HS-5 (cell line): Measurements from ENCODE around the gene RNF4.
"Not testable (repeated sequence)": the region's sequence is repeated elsewhere in the genome, so short reads cannot be mapped to it uniquely, and the experiment has no call there.

ENCODE experiments used
- DNase-seq: peaks from one replicate; pipeline ENCODE4 v3.0.0-alpha.2; 2012; ENCODE audit warnings: low read depth

RNF4 gene

GRCh38 chr4:2486981-2487380 lies 18.1 kb downstream of the RNF4 start:
- no peak for DNase-seq

DNA sequence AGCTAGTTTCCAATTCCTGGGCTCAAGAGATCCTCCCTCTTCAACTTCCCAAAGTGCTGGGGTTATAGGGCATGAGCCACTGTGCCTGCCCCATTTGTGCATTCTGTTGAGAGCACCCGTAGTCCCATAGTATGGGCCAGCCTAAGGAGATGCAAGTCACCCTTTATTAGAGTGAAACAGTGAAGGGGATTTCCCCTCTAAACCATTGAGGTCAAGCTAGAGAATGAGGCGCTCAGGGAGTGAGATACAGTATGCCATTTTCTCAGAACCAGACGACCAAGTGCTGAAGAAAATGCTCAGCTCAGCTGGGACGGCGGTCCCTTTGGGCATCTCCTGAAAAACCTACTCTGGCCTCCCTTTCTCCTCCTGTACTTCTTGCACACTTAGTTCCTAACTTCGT lies 18.7 kb downstream of the RNF4 start:
- no peak for DNase-seq

GRCh38 chr4:2489081-2489805 lies 20.3 kb downstream of the RNF4 start:
- DNase-seq: no peak

GRCh38 chr4:2489841-2490552 lies 21.1 kb downstream of the RNF4 start:
- DNase-seq: no peak

DNA sequence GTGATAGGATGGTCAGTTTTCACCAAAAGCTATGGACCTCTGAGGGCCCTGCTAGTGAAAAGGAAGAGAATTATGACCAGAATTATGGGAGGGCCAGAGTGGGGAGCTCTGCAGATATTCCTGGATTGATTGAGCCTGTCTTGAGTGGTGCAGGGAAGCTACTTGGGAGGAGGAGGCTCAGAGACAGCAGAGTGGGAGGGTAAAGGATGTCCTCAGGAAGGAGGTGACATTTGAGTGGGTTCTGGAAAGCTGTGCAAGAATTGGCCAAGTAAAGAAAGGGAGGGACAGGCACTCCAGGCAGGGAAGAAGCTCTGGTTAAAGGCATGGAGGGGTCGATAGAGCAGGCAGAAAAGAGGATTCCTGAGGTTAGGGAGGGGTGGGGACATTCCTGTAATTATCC lies 24.1 kb downstream of the RNF4 start:
- DNase-seq: no peak

DNA sequence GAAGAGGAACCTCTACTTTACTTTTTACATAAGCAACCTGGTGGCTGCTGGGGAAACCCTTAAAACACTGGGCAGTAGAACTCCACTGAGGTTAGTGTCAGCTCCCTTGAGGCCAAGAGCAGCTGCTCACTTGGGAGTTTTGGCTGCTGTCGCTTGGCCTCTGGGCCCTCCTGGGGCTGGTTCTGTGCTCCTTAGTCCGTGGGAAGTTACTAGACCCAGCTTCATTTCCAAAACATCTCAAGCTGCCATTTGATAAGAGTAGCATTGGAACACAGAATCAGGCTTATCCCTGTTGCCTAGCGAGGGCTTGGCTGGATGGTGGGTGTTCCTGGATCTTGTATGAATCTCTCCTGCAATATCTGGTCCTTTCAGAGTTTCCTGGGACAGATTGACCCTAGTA lies 26.1 kb downstream of the RNF4 start:
- no peak for DNase-seq

DNA sequence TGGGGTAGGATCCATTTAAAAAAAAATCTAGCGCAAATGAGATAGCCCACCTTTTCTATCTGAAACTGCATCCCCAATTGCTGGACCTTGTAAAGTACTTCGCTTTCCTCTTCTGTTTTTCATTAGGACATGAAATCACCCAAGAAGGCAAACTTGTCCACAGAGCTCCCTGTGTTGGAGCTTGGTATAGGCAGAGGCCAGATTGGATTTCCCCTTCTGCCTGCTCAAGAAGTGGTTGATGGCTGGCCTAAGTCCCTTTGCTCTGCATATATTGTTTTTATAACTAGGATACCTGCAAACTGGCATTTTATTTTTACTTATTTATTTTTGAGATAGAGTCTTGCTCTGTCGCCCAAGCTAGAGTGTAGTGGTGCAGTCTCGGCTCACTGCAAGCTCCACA lies 28.4 kb downstream of the RNF4 start:
- no peak for DNase-seq

- no peak for DNase-seq
Measured at GRCh38 chr4:2497931-2498330, 29.0 kb downstream of the RNF4 start.

DNA sequence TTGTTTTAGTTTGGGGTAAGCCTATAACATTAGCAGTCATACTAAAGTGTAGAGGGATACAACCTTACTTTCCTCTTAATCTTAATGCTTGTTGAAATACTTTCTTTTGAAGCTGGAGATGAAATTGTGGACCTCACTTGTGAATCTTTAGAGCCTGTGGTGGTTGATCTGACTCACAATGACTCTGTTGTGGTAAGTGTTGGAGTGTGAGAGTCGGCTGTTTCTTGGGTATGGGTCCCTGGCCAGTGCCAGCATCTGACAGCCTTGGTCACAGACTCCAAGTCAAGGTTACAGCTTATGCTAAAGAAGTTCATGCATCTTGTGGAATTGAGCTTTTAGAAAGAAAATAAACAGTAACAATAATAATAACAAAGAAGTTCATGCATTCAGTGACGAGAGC lies 31.6 kb downstream of the RNF4 start:
- no peak for DNase-seq

DNA sequence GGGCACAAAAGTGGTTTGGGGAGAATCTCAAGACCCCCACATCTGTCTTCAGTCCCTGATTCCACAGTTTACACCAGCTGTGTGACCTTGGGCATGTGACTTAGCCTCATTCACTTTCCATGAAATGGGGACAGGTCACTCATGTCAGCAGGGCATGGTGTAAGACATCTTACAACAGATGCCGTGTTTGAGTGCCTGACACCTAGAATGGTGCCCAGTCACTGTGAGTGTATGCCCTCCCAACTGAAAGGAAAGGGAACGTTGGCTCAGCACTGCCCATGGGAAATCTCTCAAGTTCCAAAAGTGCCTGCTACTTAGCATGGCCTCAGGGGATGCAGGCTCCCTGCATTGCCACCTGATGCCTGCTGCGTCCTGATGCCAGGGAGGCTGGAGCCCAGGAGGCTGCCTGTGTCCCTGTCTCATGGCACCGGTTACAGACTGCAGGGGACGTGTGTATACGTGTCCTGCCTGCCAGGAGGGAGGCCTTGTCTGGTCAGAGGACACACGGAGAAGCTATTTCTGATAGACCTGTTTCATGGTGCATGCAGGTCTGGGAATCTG lies 32.2 kb downstream of the RNF4 start:
- DNase-seq: no peak

DNA sequence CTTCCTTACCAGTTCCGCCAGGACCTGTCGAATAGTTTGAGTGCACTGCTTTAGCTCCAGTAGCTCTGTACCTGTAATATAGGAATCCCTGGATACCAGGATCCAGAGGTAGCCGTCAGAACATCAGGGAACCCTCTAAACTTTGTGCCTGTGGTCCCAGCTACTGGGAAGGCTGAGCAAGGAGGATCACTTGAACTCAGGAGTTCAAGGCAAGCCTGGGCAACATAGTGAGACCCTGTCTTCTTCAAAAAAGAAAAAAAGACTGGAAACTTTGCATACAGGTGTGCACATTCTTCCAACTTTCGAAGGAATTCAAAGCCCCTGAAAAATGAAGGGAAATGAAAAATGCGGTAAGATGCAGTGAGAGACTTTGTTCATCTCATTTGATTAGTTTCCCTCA lies 34.9 kb downstream of the RNF4 start:
- DNase-seq: no peak

DNA sequence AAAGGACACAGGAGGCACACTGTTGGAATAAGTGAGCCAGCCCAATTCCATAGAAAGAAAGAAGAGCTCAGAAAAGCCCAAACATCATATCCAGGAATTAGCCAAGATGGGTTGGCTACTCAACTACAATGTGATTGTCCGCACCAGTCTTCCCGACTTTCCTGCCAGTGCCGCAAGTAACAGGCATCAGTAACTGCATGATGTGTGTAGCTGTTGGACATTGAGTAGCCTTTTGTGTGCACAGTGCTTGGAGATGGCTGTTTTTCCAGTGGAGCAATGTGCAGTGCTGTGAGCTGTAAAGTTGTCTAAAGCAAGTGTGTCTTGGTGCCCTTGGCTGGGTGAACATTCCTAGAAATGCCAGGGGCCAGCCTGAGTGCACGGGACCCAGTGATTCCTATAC lies 38.4 kb downstream of the RNF4 start:
- no peak for DNase-seq

- no peak for DNase-seq
Measured at GRCh38 chr4:2507855-2508254, 38.9 kb downstream of the RNF4 start.

GRCh38 chr4:2510351-2511259 lies 41.7 kb downstream of the RNF4 start:
- DNase-seq: no peak

DNA sequence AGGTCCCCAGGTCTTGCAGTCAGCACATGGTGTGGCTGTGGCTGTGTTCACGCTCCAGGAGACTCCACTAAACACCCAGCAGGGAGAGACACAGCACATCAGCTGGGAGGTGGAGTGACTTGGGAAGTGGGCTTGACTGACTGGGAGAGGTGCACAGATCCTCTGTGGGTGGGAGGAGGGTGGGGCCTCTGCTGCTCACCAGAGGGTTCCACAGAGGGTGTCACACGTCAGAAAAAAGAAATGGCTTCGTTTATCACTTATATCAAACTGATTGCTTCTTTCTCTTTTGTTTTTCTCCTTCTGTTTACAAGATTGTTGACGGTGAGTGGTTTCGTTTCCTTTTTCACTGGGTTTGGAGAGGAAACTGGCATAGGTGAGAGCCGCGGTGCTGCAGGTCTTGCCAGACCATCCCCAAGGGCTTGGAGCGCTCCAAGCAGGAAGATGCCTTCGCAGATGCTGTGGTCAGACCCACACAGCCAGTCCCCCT lies 42.8 kb downstream of the RNF4 start:
- DNase-seq: no peak

DNA sequence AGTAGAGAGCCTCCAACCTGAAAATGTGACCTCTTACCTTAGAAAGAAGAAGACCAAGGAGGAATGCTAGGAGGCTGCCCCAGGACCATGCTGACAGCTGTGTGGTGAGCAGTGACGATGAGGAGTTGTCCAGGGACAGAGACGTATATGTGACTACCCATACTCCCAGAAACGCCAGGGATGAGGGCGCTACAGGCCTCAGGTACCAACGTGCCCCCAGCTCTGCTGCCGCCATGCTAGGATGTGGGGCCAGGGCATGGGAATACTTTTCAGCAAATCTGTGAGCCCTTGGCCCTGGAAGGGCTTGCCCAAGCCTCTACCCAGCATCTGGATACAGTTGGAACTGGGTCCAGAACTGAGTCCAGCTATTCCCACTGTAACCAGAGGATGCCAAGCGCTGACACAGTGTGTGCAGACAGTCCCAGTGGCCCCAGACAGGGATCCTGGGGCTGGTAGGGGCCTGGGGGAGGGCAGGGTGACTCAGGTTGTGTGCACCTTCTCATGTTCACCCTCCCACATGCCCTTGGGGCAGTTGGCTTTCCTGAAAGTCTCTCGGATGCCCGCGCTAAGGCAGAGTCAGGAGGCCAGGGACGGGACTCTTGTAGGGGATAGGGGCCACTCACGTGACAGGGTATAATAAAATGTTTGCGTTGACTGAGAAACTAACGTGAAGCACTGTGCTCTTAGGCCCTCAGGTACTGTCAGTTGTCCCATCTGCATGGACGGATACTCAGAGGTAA lies 43.7 kb downstream of the RNF4 start:
- DNase-seq: no peak

DNA sequence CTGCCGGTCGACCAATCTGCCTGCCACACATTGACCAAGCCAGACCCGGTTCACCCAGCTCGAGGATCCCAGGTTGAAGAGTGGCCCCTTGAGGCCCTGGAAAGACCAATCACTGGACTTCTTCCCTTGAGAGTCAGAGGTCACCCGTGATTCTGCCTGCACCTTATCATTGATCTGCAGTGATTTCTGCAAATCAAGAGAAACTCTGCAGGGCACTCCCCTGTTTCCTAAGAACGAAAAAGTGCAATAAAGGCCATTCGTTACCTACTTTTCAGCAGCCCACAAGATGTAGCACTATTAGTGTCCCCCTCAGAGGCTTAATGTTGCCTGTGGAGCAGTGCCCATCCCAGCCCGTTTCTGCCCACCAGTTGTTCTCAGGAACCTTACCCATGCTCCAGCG lies 45.3 kb downstream of the RNF4 start:
- DNase-seq: not testable (repeated sequence)

DNA sequence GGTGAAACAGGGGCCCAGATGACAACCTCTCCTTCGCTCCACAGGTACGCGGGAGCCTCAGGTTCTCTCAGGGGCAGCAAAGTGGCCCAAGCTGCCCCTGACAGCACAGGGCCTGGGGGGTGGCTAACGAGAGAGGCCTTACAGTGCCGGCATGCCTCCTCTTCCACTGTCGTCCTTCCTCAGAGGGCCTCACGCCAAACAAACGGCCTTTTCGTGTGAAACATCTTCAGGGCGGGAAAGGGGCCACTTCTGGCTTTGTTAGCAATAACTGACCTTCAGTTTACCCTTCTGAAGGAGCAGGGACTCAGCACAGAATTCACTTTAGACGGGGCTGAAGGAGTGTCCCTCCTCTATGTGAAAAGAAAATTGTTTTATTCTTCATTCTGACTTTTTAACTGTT lies 46.0 kb downstream of the RNF4 start:
- not testable (repeated sequence) for DNase-seq

DNA sequence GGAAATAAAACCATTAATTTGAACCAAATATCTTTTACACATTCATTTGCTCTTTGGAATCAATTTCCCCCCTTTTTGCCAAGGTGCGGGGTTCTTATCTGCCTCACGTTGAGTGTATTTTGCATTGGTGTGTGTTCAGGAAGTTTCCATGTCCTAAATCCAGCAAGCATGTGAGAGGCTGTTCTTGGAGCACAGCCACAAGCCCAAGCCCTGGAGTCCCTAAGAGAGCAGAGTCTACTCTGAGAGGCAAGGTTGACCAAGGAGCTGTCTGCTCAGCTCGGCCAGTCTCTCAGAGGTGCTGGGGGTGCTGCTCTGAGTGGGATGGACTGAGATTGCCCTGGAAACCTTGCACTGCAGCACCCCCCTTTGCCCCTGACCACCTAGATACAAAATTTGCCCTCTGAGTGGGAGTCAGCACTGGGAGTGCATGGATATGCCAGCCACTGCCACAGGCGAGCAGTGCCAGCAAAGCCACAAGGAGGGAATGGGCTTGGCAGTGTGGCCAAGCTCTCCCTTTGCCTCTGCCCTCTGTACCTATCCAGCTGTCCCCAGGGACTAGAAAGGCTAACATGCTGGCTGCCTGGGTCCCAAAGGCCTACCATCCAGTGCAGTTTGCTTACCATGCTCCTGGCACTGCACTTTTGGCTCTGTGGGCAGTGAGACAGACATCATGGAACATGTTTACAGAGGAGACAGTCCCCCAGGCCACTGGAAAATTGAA lies 47.1 kb downstream of the RNF4 start:
- DNase-seq: no peak

DNA sequence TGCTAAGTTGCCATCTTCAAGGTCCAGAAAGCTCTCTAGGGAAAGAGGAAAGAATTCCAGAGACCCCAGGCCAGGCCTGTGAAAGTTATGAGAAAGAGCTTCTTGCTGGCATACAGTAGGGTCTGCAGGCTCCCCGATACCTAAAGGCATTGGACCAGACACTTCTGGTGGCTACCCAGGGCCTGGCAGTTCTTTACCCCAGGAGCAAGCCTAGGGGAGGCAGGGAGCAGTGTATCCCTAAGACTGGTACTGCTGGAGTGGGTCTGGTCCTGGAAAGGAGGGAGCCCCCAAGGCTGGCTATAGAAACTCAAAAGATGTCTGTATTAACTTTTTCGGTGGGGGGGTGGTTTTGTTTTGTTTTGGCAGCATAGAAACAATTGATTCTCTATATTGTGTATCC lies 47.7 kb downstream of the RNF4 start:
- DNase-seq: no peak

- DNase-seq: no peak
Measured at GRCh38 chr4:2526559-2526958, 57.7 kb downstream of the RNF4 start.
